Kidney (tissue), 14 donors: ENCODE results near the gene CCDC3. TPM values are rescaled to one million over a fixed set of nuclear protein-coding genes. Genes with fewer than 3 reads are reported as not detected.

ENCODE experiments used
- DNase-seq, 5 donors: peaks; one replicate each; pipeline ENCODE4 v3.0.0-alpha.2; 2013 to 2020
- FAIRE-seq: peaks from 2 replicates; lab custom pipeline; 2012; peaks lifted over from hg19 to GRCh38; lab: Jason Lieb, UNC
- H3K27ac ChIP-seq, 2 donors: one replicate each; pipeline ENCODE4 v1.7.0; 2013; ENCODE audit warnings: low read depth in 2 of 2, low read length in 2 of 2, inconsistent platforms in 1 of 2
- H3K27me3 ChIP-seq: one replicate; pipeline ENCODE4 v1.7.1; 2013; ENCODE audit warnings: low read length, inconsistent platforms; ENCODE audit not compliant: control insufficient read depth, insufficient read depth
- H3K36me3 ChIP-seq, 3 donors: one replicate each; pipeline versions ENCODE4 v1.7.0 to v1.7.1; 2013; ENCODE audit warnings: low read length in 3 of 3, control low read depth in 1 of 3, inconsistent platforms in 1 of 3; ENCODE audit not compliant: insufficient read depth in 3 of 3, control insufficient read depth in 2 of 3
- H3K4me1 ChIP-seq, 3 donors: one replicate each; pipeline versions ENCODE4 v1.7.0 to v1.7.1; 2013; ENCODE audit warnings: low read length in 3 of 3, inconsistent platforms in 1 of 3, low read depth in 1 of 3; ENCODE audit not compliant: control insufficient read depth in 2 of 3, insufficient read depth in 2 of 3
- H3K4me3 ChIP-seq, 3 donors: one replicate each; pipeline versions ENCODE4 v1.7.0 to v1.8.1; 2013; ENCODE audit warnings: low read length in 3 of 3, control low read depth in 1 of 3, inconsistent platforms in 1 of 3
- H3K9ac ChIP-seq, 3 donors: one replicate each; pipeline versions ENCODE4 v1.7.0 to v1.7.1; 2013; ENCODE audit warnings: low read length in 3 of 3, control low read depth in 1 of 3, inconsistent platforms in 1 of 3
- H3K9me3 ChIP-seq, 3 donors: one replicate each; pipeline versions ENCODE4 v1.7.0 to v1.7.1; 2013; ENCODE audit warnings: low read length in 3 of 3, control low read depth in 1 of 3, inconsistent platforms in 1 of 3; ENCODE audit not compliant: control insufficient read depth in 2 of 3, insufficient read depth in 1 of 3
- CTCF ChIP-seq: IDR thresholded peaks from 3 replicates; pipeline ENCODE4 v1.5.1; 2012; ENCODE audit warnings: mild to moderate bottlenecking, moderate library complexity, borderline replicate concordance; ENCODE audit not compliant: insufficient read depth; ENCODE audit errors: extremely low read depth
- intact Hi-C: fragments of 100-400 bp; cut with DNase I; formaldehyde crosslinking; loops from one replicate; pipeline ENCODE4 v1.11.1; 2022
- polyA plus RNA-seq: library from polyadenylated mRNA; stranded (reverse); fragments of 350-450 nt; fragmentation: Illumina TruSeq; extraction: RNeasy Lipid Tissue Mini Kit (QIAGEN cat#74804); gene quantifications from one replicate; pipeline ENCODE4 v1.2.3, GENCODE V29; 2014; ENCODE audit warnings: low read depth, low replicate concordance; ENCODE audit not compliant: insufficient read depth
- total RNA-seq: library from RNA; stranded (reverse); fragmentation: NEBNext Ultra II Directional; extraction: Animal tissue kit (Norgen Biotek cat#: 25700); gene quantifications from one replicate; pipeline ENCODE4 v1.2.1, GENCODE V29; 2021
- donor health status: control.
- donor health status: control.
- donor health status: control.
- donor health status: control.
- donor health status: control.
- donor health status: DM: yes; HTN: yes; CAD: no.
- donor health status: Normal renal cell carcinoma (clear cell type).

The CCDC3 gene
- total and polyA plus RNA-seq, 2 donors from 2014 or later: 9.7 to 33.5 TPM

- DNase-seq (no peak), FAIRE-seq (no peak)
- no peak for TF ChIP-seq CTCF
- Histone ChIP-seq H3K36me3 (no peaks in the 10 kb centered on the region), H3K9ac (no peak overlapping the region), H3K4me3 (no peak overlapping the region), H3K27me3 (no peaks in the 10 kb centered on the region), H3K9me3 (no peaks in the 10 kb centered on the region), H3K4me1 (no peaks in the 10 kb centered on the region), H3K27ac (no peak overlapping the region)
- intact Hi-C loops: no loop called here
Measured at GRCh38 chr10:12945690-12946359, 55.7 kb downstream of the CCDC3 start.

DNA sequence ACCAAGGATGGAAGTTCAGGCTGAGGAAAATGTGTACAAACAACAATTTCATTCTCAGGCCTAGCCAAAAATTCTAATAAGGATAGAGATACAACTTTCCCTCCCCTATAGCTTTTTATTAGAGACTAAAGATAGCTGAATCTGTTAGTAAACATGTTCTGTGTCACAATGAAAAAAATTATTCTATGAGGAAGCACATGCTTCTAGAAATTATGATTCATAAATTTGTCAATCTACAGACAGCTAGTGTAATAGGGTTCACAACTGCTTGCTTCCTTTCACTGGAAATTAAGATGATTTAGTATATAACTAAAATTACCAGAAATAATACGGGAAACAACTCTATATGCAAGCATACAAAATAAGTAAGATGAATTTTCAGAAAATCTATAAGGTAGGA, 56.6 kb downstream of the CCDC3 start:
- Histone ChIP-seq H3K36me3 (no peaks in the 10 kb centered on the region), H3K9ac (no peak overlapping the region), H3K4me1 (no peaks in the 10 kb centered on the region), H3K4me3 (no peak overlapping the region), H3K27ac (no peak overlapping the region), H3K27me3 (no peaks in the 10 kb centered on the region), H3K9me3 (no peaks in the 10 kb centered on the region)
- DNase-seq (no peak), FAIRE-seq (no peak)
- intact Hi-C loops: no loop called here
- TF ChIP-seq CTCF: no peak

DNA sequence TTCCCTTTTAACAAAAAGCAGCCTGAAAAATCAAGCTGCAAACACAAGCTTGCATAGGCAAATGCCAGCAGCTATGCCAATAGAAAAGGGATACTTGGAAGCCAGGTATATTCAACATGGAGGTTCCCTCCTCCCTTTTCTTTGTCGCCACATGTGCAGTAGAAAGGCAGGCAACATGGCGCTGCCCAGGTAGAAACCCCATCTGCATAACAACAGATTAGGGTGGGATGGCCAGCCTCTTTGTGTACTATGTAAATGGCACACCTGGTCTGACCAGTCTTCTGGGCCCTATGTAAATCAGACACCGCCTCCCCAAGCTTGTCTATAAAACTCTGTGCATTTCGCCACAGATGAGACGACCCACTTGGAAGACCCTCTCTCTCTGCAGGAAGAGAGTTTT, 58.1 kb downstream of the CCDC3 start:
- no peak overlapping the region for H3K9ac ChIP-seq
- no peak overlapping the region for H3K4me3 ChIP-seq
- H3K36me3 ChIP-seq: no peaks in the 10 kb centered on the region
- H3K9me3 ChIP-seq: no peaks in the 10 kb centered on the region
- H3K27ac ChIP-seq: no peak overlapping the region
- no peaks in the 10 kb centered on the region for H3K27me3 ChIP-seq
- FAIRE-seq (no peak), DNase-seq (no peak)
- intact Hi-C loops: no loop called here
- H3K4me1 ChIP-seq: no peaks in the 10 kb centered on the region
- no peak for TF ChIP-seq CTCF

DNA sequence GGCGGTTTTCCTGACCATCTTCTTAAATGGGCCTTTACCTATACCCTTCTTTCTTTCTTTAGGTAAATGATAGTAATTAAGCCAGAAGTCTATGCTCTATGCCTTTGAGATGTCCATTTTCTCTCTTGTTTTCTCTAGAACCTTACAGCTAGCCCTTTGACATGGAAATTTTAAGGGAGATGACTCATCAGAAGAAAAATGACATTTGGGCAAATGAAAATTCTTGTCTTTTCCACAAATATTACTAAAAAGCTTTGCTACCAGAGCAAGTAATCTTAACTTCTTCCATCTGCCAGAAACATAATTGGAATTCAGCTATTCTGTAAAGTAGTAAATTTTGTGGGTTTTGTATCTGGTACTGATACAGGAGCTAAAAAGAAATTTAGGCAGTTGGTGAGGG, 59.5 kb downstream of the CCDC3 start:
- Histone ChIP-seq H3K27me3 (no peaks in the 10 kb centered on the region), H3K4me3 (no peak overlapping the region), H3K9ac (no peak overlapping the region), H3K27ac (no peak overlapping the region), H3K4me1 (no peaks in the 10 kb centered on the region), H3K9me3 (no peaks in the 10 kb centered on the region), H3K36me3 (no peaks in the 10 kb centered on the region)
- FAIRE-seq: no peak
- intact Hi-C loops: no loop called here
- TF ChIP-seq CTCF: no peak
- DNase-seq: no peak
